ENCODE measurements around the gene PRR23E.

Gene PRR23E

GRCh38 chr3:127192576-127193232 lies at the start of gene PRR23E:
Gene PRR23E (plus strand): TSS chr3:127193131. CDS start chr3:127196686, 3,555 bp downstream.
- DNase-seq (ENCODE audit: low read depth), result no peak

- no peak for DNase-seq (ENCODE audit: low read depth)
Measured at GRCh38 chr3:127143172-127143571, 49.8 kb upstream of the PRR23E start.

- no peak for DNase-seq (ENCODE audit: low read depth)
Measured at GRCh38 chr3:127144631-127145030, 48.3 kb upstream of the PRR23E start.

GRCh38 chr3:127145266-127145665 lies 47.7 kb upstream of the PRR23E start:
- no peak for DNase-seq (ENCODE audit: low read depth)

- no peak for DNase-seq (ENCODE audit: low read depth)
Measured at GRCh38 chr3:127147291-127147885, 45.5 kb upstream of the PRR23E start.

- no peak for DNase-seq (ENCODE audit: low read depth)
Measured at GRCh38 chr3:127149621-127150310, 43.2 kb upstream of the PRR23E start.

- no peak for DNase-seq (ENCODE audit: low read depth)
Measured at GRCh38 chr3:127150513-127151250, 42.2 kb upstream of the PRR23E start.

GRCh38 chr3:127151251-127151564 lies 41.7 kb upstream of the PRR23E start:
- DNase-seq (ENCODE audit: low read depth), result no peak

- DNase-seq (ENCODE audit: low read depth), result no peak
Measured at GRCh38 chr3:127151992-127152650, 40.8 kb upstream of the PRR23E start.

- DNase-seq (ENCODE audit: low read depth), result no peak
Measured at GRCh38 chr3:127152684-127153505, 40.0 kb upstream of the PRR23E start.

- no peak for DNase-seq (ENCODE audit: low read depth)
Measured at GRCh38 chr3:127153506-127153815, 39.5 kb upstream of the PRR23E start.

GRCh38 chr3:127156338-127157050 lies 36.4 kb upstream of the PRR23E start:
- no peak for DNase-seq (ENCODE audit: low read depth)

- no peak for DNase-seq (ENCODE audit: low read depth)
Measured at GRCh38 chr3:127157171-127157828, 35.6 kb upstream of the PRR23E start.

GRCh38 chr3:127158614-127159229 lies 34.2 kb upstream of the PRR23E start:
- no peak for DNase-seq (ENCODE audit: low read depth)

GRCh38 chr3:127159543-127159942 lies 33.4 kb upstream of the PRR23E start:
- DNase-seq (ENCODE audit: low read depth), result no peak

GRCh38 chr3:127161236-127161635 lies 31.7 kb upstream of the PRR23E start:
- no peak for DNase-seq (ENCODE audit: low read depth)

- DNase-seq (ENCODE audit: low read depth), result no peak
Measured at GRCh38 chr3:127161973-127162579, 30.9 kb upstream of the PRR23E start.

- no peak for DNase-seq (ENCODE audit: low read depth)
Measured at GRCh38 chr3:127162947-127163645, 29.8 kb upstream of the PRR23E start.

- DNase-seq (ENCODE audit: low read depth), result no peak
Measured at GRCh38 chr3:127164615-127165014, 28.3 kb upstream of the PRR23E start.
